ENCODE results near the gene ZC3H10.
A peak's percentile ranks its signal among the peaks of the same experiment; 100 is the strongest.

The ZC3H10 gene

DNA sequence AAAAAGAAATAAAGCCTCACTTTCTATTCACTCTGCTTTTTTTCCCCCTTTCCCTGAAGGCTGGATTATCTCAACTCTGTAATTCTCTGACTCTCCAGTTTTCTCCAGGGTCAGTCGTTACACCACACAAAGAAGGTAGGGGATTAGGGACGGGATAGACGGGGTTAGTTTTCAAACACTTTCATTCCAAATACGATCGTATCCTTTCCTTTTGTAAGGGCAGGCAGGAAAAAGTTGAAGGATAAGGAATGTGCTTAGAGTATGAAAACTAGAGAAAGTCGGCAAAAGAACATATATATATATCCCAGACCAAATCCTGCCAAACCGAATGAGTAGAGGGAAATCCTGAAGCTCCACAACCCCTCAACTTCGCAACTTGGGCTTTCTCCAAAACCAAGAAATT, 9.4 kb downstream of the ZC3H10 start:
- TF ChIP-seq CTCF (IDR thresholded peaks at IDR 0.05; ENCODE audit: insufficient read depth, low read length, missing control alignments): no peak
- POLR2A ChIA-PET: interaction anchor here (0.9 to 2.9 kb wide), 16 partner anchors 8 to 95 kb away, joined by 3 to 28 read pairs (median 8); partner anchors contain the start of genes MYL6, MYL6B, PA2G4 and RNF41
- CTCF ChIA-PET: interaction anchor here (0.6 to 12.9 kb wide), 12 partner anchors 9 to 337 kb away, joined by 3 to 311 read pairs (median 6); partner anchors contain the start of genes ANKRD52, MYL6, MYL6B and RNF41
- DNase-seq (ENCODE audit: low read depth, low spot score): no peak
- H3K4me3 ChIP-seq (ENCODE audit: low read depth, low read length): peak overlapping the region; percentile 50

DNA sequence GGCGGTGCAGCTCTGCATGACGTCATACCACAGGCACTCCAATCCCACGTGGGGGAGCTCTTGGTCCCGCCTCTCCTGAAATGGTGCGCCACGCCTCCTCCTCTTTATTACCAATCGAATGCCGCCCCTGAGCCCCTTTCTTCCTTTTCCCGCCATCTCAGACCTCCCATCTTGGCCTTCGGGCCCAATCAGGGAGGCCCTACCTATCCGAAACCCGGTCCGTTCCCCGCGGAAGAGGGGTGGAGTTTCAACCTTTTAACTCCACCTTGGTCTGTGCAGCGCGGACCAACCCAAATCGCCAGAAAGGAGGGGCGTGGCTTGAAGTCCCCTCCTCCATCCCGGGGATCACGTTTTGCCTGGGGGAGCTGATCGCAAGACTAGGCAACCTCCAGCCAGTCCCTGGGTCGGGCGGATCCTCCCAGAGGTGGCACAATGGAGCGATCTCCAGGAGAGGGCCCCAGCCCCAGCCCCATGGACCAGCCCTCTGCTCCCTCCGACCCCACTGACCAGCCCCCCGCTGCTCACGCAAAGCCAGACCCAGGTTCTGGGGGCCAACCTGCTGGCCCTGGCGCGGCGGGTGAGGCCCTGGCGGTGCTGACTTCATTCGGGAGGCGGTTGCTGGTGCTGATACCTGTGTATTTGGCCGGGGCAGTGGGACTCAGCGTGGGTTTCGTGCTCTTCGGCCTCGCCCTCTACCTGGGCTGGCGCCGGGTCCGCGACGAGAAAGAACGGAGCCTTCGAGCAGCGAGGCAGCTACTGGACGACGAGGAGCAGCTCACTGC, 10.0 kb downstream of the ZC3H10 start, which contains the start of gene ESYT1:
TSS of gene ESYT1 (plus strand) at position 380 of the 782 bp plus-strand sequence. CDS start at position 433, 53 bp downstream.
- ChIA-PET POLR2A (interaction anchor here (0.7 to 2.9 kb wide), 17 partner anchors 8 to 131 kb away, joined by 3 to 28 read pairs (median 7); partner anchors contain the start of genes MYL6, MYL6B, PA2G4 and RNF41), CTCF (interaction anchor here (0.6 to 12.9 kb wide), 13 partner anchors 9 to 336 kb away, joined by 3 to 311 read pairs (median 5); partner anchors contain the start of genes ANKRD52, MYL6, MYL6B and RNF41)
- peak within 1 kb of the TSS; percentile 78 for H3K4me3 ChIP-seq (ENCODE audit: low read depth, low read length)
- TF ChIP-seq CTCF (IDR thresholded peaks at IDR 0.05; ENCODE audit: insufficient read depth, low read length, missing control alignments): no peak
- DNase-seq (ENCODE audit: low read depth, low spot score): peak; percentile 98

DNA sequence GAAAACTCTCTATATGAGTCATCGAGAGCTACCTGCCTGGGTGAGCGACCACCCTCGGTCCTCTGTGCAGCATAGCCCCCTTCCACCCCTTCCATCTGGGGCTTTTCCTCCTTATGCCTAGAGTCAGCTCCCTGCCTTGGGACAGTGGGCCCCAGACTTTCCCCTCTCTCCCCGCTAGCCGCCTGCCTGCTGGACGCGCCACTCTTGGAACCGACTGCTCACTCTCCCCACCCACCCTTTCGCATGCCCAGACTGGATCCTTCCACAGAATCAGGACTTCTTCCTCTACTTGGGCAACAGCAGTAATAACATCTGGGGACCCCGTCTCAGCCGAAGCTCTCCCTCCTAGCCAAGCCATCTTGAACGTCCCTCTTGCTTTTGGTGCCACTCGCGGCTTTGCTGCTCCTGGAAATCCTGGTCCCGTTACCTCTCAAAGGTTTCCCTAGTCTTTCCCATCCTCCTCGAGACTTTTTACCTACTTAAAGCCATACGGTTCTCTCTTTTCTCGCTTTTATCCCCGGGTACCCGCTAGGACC, 10.7 kb downstream of the ZC3H10 start:
- H3K4me3 ChIP-seq (ENCODE audit: low read depth, low read length): peak overlapping the region; percentile 78
- no peak for TF ChIP-seq CTCF (IDR thresholded peaks at IDR 0.05; ENCODE audit: insufficient read depth, low read length, missing control alignments)
- CTCF ChIA-PET: interaction anchor here (1.1 to 12.9 kb wide), 9 partner anchors 8 to 335 kb away, joined by 3 to 311 read pairs (median 5); partner anchors contain the start of genes MYL6B, RPL41, SMARCC2 and ZC3H10
- POLR2A ChIA-PET: interaction anchor here (0.7 to 2.9 kb wide), 14 partner anchors 9 to 130 kb away, joined by 3 to 28 read pairs (median 8); partner anchors contain the start of genes MYL6, PA2G4, RNF41 and RPL41
- no peak for DNase-seq (ENCODE audit: low read depth, low spot score)

- ChIA-PET CTCF (interaction anchor here (1.1 to 12.9 kb wide), 7 partner anchors 9 to 60 kb away, joined by 3 to 311 read pairs (median 7); partner anchors contain the start of genes MYL6B, RPL41, SMARCC2 and ZC3H10), POLR2A (interaction anchor here (1.5 to 2.6 kb wide), 6 partner anchors 9 to 59 kb away, joined by 4 to 28 read pairs (median 15); partner anchors contain the start of genes MYL6, RPL41, SMARCC2 and ZC3H10)
- no peak for DNase-seq (ENCODE audit: low read depth, low spot score)
- H3K4me3 ChIP-seq (ENCODE audit: low read depth, low read length): peak overlapping the region; percentile 78
- TF ChIP-seq CTCF (IDR thresholded peaks at IDR 0.05; ENCODE audit: insufficient read depth, low read length, missing control alignments): no peak
Measured at GRCh38 chr12:56129206-56129941, 11.3 kb downstream of the ZC3H10 start.

DNA sequence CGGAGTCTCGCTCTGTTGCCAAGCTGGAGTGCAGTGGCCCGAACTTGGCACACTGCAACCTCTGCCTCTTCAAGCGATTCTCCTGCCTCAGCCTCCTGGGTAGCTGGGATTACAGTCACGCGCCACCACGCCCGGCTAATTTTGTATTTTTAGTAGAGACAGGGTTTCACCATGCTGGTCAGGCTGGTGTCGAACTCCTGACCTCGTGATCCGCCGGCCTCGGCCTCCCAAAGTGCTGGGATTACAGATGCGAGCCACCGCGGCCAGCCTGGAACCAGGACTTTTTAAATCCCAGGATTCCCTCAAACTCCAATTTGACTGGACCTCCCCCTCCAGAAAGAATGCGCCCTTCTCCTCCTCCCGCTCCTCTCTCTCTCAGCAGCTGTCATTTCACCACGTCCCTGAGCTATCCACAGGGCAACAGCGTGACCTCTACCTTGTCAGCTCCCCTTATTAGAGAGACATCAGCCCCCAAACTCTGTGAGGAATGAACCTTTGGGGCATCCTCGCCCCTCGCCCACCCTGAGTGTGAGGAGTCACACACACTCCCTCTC, 12.0 kb downstream of the ZC3H10 start:
- ChIA-PET POLR2A (interaction anchor here (2.6 kb wide), 1 partner anchor 11 kb away, joined by 7 read pairs; no protein-coding TSS in a partner anchor), CTCF (interaction anchor here (1.3 to 2.7 kb wide), 3 partner anchors 10 to 60 kb away, joined by 3 to 8 read pairs (median 3); partner anchors contain the start of gene SMARCC2)
- no peak for DNase-seq (ENCODE audit: low read depth, low spot score)
- TF ChIP-seq CTCF (IDR thresholded peaks at IDR 0.05; ENCODE audit: insufficient read depth, low read length, missing control alignments): no peak
- peak overlapping the region; percentile 78 for H3K4me3 ChIP-seq (ENCODE audit: low read depth, low read length)
